ENCODE measurements around the gene ZNF207.
"Not testable (repeated sequence)": the region's sequence is repeated elsewhere in the genome, so short reads cannot be mapped to it uniquely, and the experiment has no call there.

The ZNF207 gene

GRCh38 chr17:32349854-32350665 lies at the start of gene ZNF207:
Gene ZNF207, plus strand, starts transcription at chr17:32350157. Its CDS starts 129 bp downstream, at chr17:32350286.
- peak; percentile 88 to 94 for DNase-seq

DNA sequence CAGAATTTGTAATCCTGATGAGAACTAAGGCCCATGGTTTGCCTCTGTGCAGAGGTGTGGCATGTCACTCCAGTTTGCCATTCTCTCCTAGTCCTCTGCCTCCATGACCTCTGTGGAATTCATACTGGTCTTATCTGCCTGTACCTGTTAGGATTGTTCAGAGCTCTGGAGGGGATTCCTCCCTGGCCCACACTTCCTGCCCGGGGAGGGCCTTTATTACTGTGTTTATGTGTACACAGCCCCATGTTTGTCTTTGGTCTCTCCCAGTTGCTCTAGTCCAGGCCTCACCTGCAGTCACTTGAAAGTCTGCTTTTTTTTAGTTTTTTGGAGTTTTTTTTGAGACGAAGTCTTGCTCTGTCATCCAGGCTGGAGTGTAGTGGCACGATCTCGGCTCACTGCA lies 47.9 kb upstream of the ZNF207 start:
- DNase-seq: no peak

DNA sequence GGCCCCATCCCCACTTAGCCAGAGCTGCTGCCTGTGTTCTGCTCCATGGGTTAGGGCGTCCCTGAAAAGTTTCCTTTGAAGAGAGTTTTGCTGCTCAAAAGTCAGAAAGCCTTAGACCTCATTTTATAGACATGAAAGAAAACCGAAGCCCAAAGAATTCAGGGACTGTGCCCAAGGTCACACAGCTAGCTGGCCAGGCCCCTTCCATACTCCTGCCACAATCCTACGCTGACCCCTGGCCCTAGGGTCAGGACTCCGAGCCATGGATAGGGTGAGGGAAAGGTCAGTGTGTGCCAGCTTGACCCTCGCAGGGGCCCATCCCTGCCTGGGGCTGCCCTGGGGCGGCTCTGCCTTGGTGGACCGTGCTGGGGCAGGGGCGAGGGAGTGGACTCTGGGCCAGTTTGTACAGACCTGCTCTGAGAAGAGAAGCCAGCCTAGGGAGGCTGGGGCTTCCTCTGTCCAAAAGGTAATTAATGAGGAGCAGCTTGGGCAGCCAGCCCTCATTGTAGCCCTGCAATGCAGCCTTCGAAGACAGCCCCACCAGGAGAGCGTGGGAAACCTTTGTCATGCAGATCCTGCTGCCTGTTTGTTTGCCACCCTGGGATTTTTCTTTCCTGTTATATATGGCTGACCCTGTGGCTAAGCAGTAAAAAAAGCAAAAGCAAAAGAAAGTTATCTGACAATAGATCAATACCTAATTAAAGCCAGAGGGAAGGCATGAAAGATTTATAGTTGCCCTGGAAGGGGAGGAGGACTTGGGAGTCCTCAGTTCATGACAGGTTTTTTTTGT lies 46.9 kb upstream of the ZNF207 start:
- DNase-seq: no peak

DNA sequence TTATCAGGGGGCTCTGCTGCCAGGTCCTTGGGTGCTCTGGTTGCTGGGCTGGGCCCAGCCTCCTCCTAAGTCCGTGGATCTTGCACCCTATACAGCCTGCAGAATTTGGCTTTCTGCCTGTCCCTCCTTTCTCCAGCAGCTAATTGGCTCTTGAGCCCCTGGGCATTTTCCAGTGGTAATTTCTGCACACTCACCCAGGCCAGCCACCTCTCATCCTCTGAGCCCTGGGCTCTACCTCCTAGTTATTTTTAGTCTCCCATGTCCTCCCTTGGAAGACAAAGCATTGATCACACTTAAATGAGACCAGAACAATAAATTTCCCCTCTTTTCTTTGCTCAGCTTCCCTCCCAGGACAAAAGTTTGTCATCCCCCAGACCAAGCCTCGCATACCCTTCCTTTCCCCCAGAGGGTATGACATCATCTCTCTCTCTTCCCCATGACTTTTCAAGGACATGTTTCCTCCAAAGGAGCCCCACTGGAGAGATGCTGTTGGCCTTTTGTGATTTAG lies 46.1 kb upstream of the ZNF207 start:
- no peak for DNase-seq

GRCh38 chr17:32305049-32305448 lies 44.9 kb upstream of the ZNF207 start:
- no peak for DNase-seq

- no peak for DNase-seq
Observed at GRCh38 chr17:32307658-32308057, 42.3 kb upstream of the ZNF207 start.

DNA sequence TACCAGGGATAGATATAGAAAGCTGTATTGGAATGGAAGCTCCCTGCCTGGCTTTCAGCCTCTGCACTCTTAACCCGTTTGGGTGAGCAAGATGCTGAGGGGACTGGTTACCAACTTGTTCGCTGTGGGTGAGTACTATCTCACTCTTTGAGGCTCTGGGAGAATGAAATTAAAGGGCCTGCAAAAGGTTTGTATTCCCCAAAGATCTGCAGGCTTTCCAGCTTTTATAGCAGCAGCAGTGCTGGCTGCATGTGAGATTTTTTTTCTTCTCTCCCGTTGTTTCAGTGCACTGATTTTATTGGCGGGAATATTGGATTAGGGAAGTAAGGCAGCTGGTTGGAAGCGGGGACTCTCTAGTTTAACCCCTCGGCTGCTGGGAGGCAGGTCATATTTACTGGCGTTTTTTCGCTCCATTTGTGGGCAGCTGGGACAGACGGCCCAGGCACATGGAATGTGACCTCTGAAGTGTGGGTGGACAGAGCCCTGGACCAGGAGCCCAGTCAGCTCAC lies 38.9 kb upstream of the ZNF207 start:
- DNase-seq: no peak

- no peak for DNase-seq
Observed at GRCh38 chr17:32314636-32315035, 35.3 kb upstream of the ZNF207 start.

- DNase-seq: no peak
Observed at GRCh38 chr17:32315171-32315570, 34.8 kb upstream of the ZNF207 start.

GRCh38 chr17:32316653-32317052 lies 33.3 kb upstream of the ZNF207 start:
- not testable (repeated sequence) for DNase-seq

DNA sequence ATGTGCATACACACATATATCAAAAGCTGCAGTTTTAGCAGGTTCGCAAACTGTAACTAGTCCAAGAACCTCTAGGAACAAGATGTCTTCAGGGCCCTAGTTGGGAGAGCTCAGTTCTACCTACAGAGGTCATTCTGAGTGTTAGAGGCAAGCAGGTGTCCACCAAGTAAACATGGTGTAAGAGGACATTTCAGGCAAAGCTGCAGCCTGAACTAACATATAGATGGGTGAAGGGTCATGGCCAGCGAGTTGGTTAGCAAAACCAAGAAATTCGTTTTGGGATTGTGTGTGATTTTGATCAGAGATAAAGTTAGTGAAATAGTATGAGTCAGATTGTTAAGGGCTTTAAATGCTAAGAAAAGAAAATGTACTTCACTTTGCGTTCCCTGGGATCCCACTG lies 32.6 kb upstream of the ZNF207 start:
- DNase-seq: no peak

DNA sequence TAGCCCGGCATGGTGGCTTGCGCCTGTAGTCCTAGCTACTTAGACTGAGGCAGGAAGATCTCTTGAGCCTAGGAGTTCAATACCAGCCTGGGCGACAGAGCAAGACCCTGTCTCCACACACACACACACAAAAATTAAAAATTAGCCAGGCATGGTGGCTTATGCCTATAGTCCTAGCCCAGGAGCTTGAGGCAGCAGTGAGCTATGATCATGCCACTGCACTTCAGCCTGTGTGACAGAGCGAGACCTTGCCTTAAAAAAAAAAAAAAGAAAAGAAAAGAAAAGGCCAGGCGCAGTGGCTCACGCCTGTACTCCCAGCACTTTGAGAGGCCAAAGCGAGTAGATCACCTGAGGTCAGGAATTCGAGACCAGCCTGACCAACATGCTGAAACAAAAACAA lies 31.9 kb upstream of the ZNF207 start:
- no peak for DNase-seq

DNA sequence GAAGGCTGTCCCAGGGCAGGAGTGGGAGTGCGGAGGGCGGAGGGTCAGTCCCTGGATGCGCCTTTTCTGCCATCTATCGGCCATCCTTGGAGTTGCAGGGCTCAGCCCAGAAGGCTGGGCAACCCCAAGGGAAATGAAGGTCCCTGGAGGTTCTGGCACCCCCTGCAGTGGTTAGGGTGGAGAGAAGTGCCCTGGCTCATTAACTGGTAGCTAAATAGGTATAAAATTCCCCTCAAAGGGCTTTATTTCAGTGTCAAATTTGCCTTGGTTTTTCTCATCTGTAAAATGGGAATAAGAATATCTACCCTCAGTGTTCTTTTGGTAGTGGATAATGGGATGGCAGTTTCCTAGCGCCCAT lies 30.4 kb upstream of the ZNF207 start:
- peak; percentile 66 to 73 for DNase-seq

DNA sequence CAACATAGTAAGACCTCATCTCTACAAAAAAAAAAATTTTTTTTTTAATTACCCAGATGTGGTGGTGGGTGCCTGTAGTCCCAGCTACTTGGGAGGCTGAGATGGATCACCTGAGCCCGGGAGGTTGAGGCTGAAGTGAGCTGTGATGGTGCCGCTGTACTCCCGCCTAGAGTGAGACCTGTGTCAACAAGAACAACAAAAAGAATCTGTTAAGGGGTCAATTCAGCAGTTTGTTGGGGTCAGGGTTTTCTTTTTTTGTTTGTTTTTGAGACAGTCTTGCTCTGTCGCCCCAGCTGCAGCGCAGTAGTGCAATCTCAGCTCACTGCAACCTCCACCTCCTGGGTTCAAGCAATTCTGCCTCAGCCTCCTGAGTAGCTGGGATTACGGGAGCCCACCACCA lies 29.9 kb upstream of the ZNF207 start:
- DNase-seq: not testable (repeated sequence)

DNA sequence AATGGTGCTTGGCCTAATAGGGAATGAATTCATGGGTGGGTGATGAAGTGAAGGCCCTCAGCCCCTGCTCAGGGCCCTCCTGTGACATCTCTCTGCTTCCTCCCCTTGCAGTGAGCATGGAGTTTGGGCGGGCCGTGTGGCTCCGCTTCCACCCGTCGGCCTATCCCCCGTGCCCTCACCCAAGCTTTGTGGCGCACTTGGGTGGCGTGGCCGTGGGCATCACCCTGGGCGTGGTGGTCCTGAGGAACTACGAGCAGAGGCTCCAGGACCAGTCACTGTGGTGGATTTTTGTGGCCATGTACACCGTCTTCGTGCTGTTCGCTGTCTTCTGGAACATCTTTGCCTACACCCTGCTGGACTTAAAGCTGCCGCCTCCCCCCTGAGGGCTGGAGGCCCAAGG lies 29.1 kb upstream of the ZNF207 start:
- no peak for DNase-seq

DNA sequence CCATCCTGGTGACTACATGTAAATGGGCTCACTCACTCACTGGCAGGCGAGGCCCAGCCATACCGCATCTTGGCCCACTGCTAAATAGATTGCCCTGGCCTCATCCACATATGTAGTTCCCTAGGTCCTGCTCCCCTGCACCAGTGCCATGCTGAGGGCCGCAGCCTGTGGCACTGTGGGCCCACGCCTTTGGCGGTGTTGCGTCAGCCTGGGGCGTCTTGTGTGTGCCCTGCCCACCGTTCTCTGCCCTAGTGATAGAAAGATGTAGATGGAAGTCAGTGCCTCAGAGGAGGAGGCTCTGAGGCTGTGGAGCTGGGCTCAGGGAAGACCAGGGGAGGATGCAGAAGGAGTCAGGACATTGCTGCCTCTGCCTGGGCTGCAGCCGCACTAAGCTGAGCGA lies 26.9 kb upstream of the ZNF207 start:
- DNase-seq: no peak

DNA sequence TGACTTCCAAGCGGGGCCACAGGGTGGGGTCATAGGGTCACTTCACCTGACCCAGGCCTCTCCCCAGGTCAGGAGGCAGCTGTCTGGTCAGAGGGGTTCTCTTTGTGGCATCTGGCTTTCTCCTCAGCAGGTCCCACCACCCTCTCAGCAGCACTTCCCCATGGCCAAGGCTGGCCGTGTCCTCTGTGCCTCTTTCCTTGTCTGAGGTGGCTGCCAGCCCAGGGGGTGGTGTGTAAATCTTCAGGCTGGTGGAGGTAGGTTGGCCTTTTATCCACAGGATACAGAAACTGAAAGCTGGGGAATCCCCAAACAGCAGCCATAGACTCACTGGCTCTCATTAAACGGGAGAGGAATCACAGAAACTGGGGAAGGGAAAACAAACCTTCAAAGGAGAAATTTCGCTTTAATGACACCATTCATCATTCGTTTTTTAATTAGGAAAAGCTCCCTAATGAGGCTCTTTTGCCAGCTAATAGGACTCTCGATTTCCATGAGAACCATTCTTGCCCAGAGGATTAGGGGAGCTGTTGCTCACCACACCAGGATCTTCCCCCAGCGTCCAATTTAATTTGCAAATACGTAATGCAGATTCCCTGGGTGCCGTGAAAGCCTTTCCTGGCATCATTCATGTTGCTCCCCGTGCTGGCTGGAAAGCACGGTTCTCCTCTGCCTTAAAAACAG lies 26.0 kb upstream of the ZNF207 start:
- peak; percentile 7 to 30 for DNase-seq

- DNase-seq: no peak
Observed at GRCh38 chr17:32327911-32328310, 22.0 kb upstream of the ZNF207 start.

DNA sequence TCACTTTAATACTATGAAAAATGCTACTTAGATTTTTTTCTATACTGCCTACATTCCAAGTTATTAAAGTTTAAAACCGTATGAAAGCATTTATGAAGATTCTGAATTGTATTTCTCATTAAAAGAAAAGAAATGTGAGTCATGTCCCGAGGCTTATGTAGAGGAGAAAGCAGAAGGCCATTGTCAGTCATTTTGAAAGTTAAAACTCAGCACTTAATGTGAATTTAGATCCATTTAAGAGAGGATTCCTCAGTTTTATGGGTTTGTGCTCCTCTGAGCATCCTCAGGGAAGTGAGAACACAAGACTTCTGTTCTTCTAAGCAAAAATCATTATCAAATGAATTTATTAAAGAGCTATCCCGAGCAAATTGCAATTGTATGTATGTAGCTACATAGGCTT lies 19.8 kb upstream of the ZNF207 start:
- DNase-seq: no peak

- no peak for DNase-seq
Observed at GRCh38 chr17:32331243-32332040, 18.5 kb upstream of the ZNF207 start.

DNA sequence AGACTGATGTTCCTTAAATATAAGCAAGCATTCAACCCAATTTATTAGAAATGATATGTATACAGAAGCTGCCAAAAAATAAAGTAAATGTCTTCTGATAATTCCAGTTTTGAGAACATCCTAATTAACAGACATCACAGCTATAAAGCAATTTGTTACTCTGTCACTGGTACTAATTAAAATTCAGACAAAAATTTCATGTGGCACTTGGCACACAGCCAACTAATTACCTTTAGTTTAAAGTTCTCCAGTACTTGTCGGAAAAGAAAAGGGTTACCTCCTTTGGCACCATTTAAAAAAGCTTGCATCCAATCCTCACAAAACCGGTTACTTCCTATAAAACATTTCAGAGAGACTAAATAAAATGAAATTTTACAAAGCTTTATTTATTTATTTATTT lies 16.8 kb upstream of the ZNF207 start:
- no peak for DNase-seq

DNA sequence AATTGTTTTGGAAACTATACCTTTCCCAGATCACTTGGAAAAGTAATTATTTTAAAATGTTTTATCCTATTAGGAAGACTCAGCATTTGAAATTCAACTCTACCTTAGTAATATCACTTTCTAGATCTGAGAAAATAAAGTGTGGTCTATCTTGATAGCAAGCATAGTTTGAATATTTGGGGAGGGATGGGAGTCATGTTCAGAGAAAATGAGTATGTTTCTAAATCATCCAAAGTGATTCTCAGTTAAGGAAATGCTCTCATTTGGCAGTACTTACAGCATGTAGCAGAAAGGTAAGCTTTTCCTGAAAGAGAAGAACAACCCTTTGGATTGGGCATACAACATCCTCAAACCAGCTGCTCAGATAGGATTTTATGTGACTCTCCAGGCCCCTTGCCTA lies 14.9 kb upstream of the ZNF207 start:
- no peak for DNase-seq
